Smooth muscle cell (in vitro differentiated cells): ENCODE results near the gene ITGB6. TPM values are rescaled to one million over a fixed set of nuclear protein-coding genes. Genes with fewer than 3 reads are reported as not detected.
A peak's percentile ranks its signal among the peaks of the same experiment; 100 is the strongest.

Experiments used
- DNase-seq: peaks from one replicate; lab custom pipeline; 2025; ENCODE audit not compliant: unreplicated experiment; lab: John Stamatoyannopoulos, UW
- H2AFZ ChIP-seq: fragments of 200-600 bp; sonication (generic); 2 replicates; pipeline ENCODE4 v1.6.0; 2016; ENCODE audit warnings: antibody characterized with exemption, low read depth, mild to moderate bottlenecking
- H3F3A ChIP-seq: fragments of 200-600 bp; sonication (generic); 2 replicates; pipeline ENCODE4 v1.6.0; 2017; ENCODE audit warnings: antibody characterized with exemption, low read depth
- H3K27ac ChIP-seq: fragments of 200-600 bp; sonication (generic); 2 replicates; pipeline ENCODE4 v1.5.1; 2016; ENCODE audit warnings: low read depth, mild to moderate bottlenecking
- H3K27me3 ChIP-seq: fragments of 200-600 bp; sonication (generic); 2 replicates; pipeline ENCODE4 v1.6.1; 2016; ENCODE audit warnings: low read depth, mild to moderate bottlenecking
- H3K36me3 ChIP-seq: fragments of 200-600 bp; sonication (generic); 2 replicates; pipeline ENCODE4 v1.5.1; 2016; ENCODE audit warnings: low read depth
- H3K4me1 ChIP-seq: fragments of 200-600 bp; sonication (generic); 2 replicates; pipeline ENCODE4 v1.5.1; 2016; ENCODE audit warnings: low read depth
- H3K4me2 ChIP-seq: fragments of 200-600 bp; sonication (generic); 2 replicates; pipeline ENCODE4 v1.6.0; 2016; ENCODE audit warnings: mild to moderate bottlenecking
- H3K4me3 ChIP-seq: fragments of 200-600 bp; sonication (generic); 2 replicates; pipeline ENCODE4 v1.5.1; 2016; ENCODE audit warnings: mild to moderate bottlenecking
- H3K79me2 ChIP-seq: fragments of 200-600 bp; sonication (generic); 2 replicates; pipeline ENCODE4 v1.6.0; 2016; ENCODE audit warnings: low read depth, mild to moderate bottlenecking
- H3K9ac ChIP-seq: fragments of 200-600 bp; sonication (generic); 2 replicates; pipeline ENCODE4 v1.6.0; 2016; ENCODE audit warnings: low read depth
- H3K9me3 ChIP-seq: fragments of 200-600 bp; sonication (generic); replicated peaks from 2 replicates; pipeline ENCODE4 v1.5.1; 2016; ENCODE audit warnings: low read depth
- H4K20me1 ChIP-seq: fragments of 200-600 bp; sonication (generic); 2 replicates; pipeline ENCODE4 v1.6.0; 2016; ENCODE audit warnings: low read depth
- WGBS: methylation state at CpG from one replicate; pipeline ENCODE4 v1.1.7; 2016; ENCODE audit warnings: low lambda C conversion rate; 5-methylcytosine and 5-hydroxymethylcytosine counted together
- polyA plus RNA-seq: library from polyadenylated mRNA; unstranded; fragments of >200 nt; fragmentation: Nextera tagmentation; extraction: Ambion mirVana; gene quantifications from 2 replicates; pipeline ENCODE4 v1.2.1, GENCODE V29; 2016
- total RNA-seq: library from RNA; depleted of rRNA; stranded (reverse); fragments of >200 nt; gene quantifications from 2 replicates; pipeline ENCODE4 v1.2.3, GENCODE V29; 2014
- TF ChIP-seq, protein P1 (sequence below): fragments of 200-600 bp; sonication (generic); IDR thresholded peaks from 2 replicates; pipeline ENCODE4 v1.5.1; 2017; ENCODE audit warnings: borderline replicate concordance, mild to moderate bottlenecking, antibody characterized with exemption; ENCODE audit not compliant: insufficient read depth, poor library complexity, severe bottlenecking

The ITGB6 gene
- total and polyA plus RNA-seq, 2 experiments from 2014 or later = 15.2 to 181 TPM

DNA sequence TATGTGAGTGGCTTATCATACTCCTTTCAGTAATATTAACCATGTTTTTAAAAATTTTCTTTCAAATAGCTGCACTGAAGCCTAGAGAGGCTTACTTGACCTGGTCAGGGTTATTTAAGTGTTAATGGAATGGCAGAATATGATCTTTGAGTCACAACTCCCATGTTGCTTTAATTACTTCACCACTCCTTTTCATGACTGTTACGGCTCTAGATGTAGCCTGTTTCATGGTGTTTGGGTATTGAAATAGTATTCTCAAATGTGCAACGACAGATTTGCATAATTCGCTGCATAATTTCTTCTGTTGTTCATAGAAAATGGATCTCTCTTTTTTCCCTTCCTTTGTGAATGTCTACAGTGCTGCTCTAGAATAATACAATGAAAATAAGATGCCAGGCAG, 86.1 kb downstream of the ITGB6 start:
- H3K36me3 ChIP-seq = no peaks in the 10 kb centered on the region
- H3K4me2 ChIP-seq = no peak overlapping the region
- H2AFZ ChIP-seq = no peak overlapping the region
- 74% methylated on average over 3 of the region's 3 CpGs for WGBS
- DNase-seq = no peak
- H3F3A ChIP-seq = no peaks in the 10 kb centered on the region
- no peaks in the 10 kb centered on the region for H4K20me1 ChIP-seq
- TF ChIP-seq, protein P1, sequence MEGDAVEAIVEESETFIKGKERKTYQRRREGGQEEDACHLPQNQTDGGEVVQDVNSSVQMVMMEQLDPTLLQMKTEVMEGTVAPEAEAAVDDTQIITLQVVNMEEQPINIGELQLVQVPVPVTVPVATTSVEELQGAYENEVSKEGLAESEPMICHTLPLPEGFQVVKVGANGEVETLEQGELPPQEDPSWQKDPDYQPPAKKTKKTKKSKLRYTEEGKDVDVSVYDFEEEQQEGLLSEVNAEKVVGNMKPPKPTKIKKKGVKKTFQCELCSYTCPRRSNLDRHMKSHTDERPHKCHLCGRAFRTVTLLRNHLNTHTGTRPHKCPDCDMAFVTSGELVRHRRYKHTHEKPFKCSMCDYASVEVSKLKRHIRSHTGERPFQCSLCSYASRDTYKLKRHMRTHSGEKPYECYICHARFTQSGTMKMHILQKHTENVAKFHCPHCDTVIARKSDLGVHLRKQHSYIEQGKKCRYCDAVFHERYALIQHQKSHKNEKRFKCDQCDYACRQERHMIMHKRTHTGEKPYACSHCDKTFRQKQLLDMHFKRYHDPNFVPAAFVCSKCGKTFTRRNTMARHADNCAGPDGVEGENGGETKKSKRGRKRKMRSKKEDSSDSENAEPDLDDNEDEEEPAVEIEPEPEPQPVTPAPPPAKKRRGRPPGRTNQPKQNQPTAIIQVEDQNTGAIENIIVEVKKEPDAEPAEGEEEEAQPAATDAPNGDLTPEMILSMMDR = no peak
- H3K9me3 ChIP-seq = no peaks in the 10 kb centered on the region
- H3K9ac ChIP-seq = no peak overlapping the region
- H3K79me2 ChIP-seq = no peaks in the 10 kb centered on the region
- H3K27ac ChIP-seq = no peak overlapping the region
- no peak overlapping the region for H3K4me3 ChIP-seq
- peaks cover 5% of the 10 kb centered on the region for H3K4me1 ChIP-seq
- H3K27me3 ChIP-seq = no peaks in the 10 kb centered on the region

DNA sequence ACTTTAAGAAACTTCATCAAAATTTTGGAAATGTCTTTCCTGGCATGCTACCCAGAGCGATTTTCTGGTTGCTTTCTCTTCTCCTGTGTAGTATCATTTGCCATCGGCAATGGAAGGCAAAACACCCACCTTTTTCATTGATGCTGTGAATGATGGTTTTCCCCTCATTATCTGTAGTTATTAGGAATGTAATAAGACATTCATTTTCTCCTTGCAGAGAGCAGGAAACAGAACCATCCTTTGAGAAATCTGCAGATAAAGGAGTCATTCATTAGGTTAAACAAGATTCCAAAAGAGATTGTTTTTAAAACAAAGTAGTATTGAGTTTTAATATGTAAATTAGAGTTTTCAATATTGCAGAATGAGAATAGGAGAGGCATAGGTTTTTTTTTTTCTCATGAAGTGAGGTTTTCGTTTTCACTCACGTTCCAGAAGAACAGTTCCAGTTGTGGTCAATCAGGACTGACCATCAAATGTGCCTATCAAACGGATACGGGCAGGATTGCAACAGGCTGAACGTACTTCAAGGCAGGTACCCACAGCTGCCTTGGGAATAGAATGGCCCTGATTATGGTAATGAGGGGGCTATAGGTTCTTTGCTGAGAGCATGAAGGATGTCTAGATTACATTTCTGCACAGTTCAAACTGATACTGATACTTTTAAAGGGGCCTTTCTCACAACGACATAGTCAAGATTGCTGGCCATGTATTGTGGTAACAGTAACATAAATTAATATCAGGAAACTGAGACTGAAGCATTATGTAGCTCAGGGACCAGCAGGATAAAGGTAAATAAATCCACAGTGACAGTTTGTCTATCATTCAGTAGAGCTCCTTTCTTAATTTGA, 87.9 kb downstream of the ITGB6 start:
- Histone ChIP-seq H3K36me3 (no peaks in the 10 kb centered on the region), H2AFZ (no peak overlapping the region), H3K27me3 (no peaks in the 10 kb centered on the region), H3K27ac (no peak overlapping the region), H3K4me3 (no peak overlapping the region), H3K9me3 (no peaks in the 10 kb centered on the region), H3K79me2 (no peaks in the 10 kb centered on the region), H3F3A (no peaks in the 10 kb centered on the region), H4K20me1 (no peaks in the 10 kb centered on the region), H3K4me2 (no peak overlapping the region), H3K9ac (no peak overlapping the region), H3K4me1 (peaks cover 5% of the 10 kb centered on the region)
- TF ChIP-seq, protein P1 = no peak
- 90% methylated on average over 8 of the region's 8 CpGs for WGBS
- DNase-seq = no peak

DNA sequence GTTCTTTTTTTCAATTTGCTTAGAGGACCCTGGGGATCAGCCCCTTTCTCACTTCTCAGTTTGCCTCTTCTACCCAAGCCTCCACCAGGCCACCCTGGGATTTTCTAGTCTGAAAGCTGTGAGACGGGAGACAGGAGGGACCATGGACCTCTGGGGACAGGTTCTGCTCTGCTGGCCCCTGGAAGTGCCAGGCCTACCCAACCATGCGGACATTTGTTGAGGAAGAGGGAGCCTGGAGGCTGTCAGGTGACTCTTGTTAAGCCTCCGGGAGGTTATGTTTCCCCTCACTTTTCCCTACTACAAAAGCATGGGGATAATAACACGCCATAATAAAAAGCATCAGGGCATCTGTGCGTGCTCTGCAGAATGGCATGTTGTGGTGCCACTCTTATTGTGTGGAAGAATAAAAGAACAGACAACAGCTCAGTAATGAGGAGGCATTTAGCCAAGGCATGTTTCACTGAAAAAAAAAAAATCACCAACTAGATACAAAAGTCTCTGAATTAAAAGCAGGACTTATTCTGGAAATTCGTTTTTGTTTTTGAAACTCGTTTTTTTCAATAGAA, 89.3 kb downstream of the ITGB6 start:
- no peak overlapping the region for H3K4me3 ChIP-seq
- 81% methylated on average over 7 of the region's 7 CpGs for WGBS
- H3K9ac ChIP-seq = no peak overlapping the region
- H3K4me1 ChIP-seq = peaks cover 5% of the 10 kb centered on the region
- no peak overlapping the region for H3K27ac ChIP-seq
- no peak for DNase-seq
- H3K4me2 ChIP-seq = no peak overlapping the region
- no peaks in the 10 kb centered on the region for H4K20me1 ChIP-seq
- H3F3A ChIP-seq = no peaks in the 10 kb centered on the region
- no peaks in the 10 kb centered on the region for H3K27me3 ChIP-seq
- no peaks in the 10 kb centered on the region for H3K9me3 ChIP-seq
- TF ChIP-seq, protein P1 = no peak
- H3K79me2 ChIP-seq = no peaks in the 10 kb centered on the region
- peak overlapping the region; percentile 53 for H2AFZ ChIP-seq
- H3K36me3 ChIP-seq = no peaks in the 10 kb centered on the region
